HEK293 (cell line): ENCODE measurements around the gene KIAA0825.

ENCODE experiments used
- CTCF ChIA-PET: fragments of 350-600 bp; formaldehyde crosslinking; extraction: SDS; loops from one replicate; lab custom pipeline; 2021; ENCODE audit warnings: antibody characterized with exemption; lab: Yijun Ruan, JAX
- POLR2A ChIA-PET: fragments of 300-600 bp; formaldehyde crosslinking; extraction: SDS; loops from one replicate; lab custom pipeline; 2020; ENCODE audit warnings: antibody characterized with exemption, inconsistent platforms; lab: Yijun Ruan, JAX
- H3K27ac ChIP-seq: fragments of 200-500 bp; sonication (Bioruptor generic); 2 replicates; pipeline ENCODE4 v1.5.1; 2014; ENCODE audit warnings: low read depth, low read length, control low read depth, inconsistent platforms; ENCODE audit errors: extremely low read depth
- H3K36me3 ChIP-seq, 2 experiments: fragments of 200-500 bp in 1 of 2; sonication (Bioruptor generic) in 1 of 2; 1 replicate in 1 of 2; 2 replicates in 1 of 2; pipeline ENCODE4 v1.5.1; 2014 to 2017; ENCODE audit warnings: inconsistent platforms in 2 of 2, low read length in 2 of 2; ENCODE audit not compliant: control insufficient read depth in 2 of 2, insufficient read depth in 1 of 2
- H3K4me1 ChIP-seq: fragments of 200-500 bp; sonication (Bioruptor generic); 2 replicates; pipeline ENCODE4 v1.5.1; 2014; ENCODE audit warnings: mild to moderate bottlenecking, low read length, inconsistent platforms; ENCODE audit not compliant: control insufficient read depth, insufficient read depth
- H3K4me3 ChIP-seq: 2 replicates; pipeline ENCODE4 v1.5.1; 2011; ENCODE audit warnings: low read depth, mild to moderate bottlenecking, control low read depth, low read length, moderate library complexity
- H3K9me3 ChIP-seq: fragments of 200-500 bp; sonication (Bioruptor generic); 2 replicates; pipeline ENCODE4 v1.5.1; 2014; ENCODE audit warnings: low read depth, low read length, inconsistent platforms; ENCODE audit not compliant: control insufficient read depth, insufficient read depth
- GFI1B ChIP-seq: fragments of 450-650 bp; formaldehyde crosslinking; IDR thresholded peaks from 2 replicates; pipeline ENCODE4 v1.5.1; 2016; ENCODE audit warnings: missing biosample characterization, missing genetic modification characterization
- GLI4 ChIP-seq: fragments of 450-650 bp; formaldehyde crosslinking; IDR thresholded peaks from 2 replicates; pipeline ENCODE4 v1.5.1; 2016; ENCODE audit warnings: missing biosample characterization, missing genetic modification characterization
- HOXA7 ChIP-seq: sonication (generic); formaldehyde crosslinking; IDR thresholded peaks from 2 replicates; pipeline ENCODE4 v1.8.1; 2022; ENCODE audit warnings: missing genetic modification reagents, borderline replicate concordance
- KLF16 ChIP-seq: fragments of 450-650 bp; formaldehyde crosslinking; IDR thresholded peaks from 2 replicates; pipeline ENCODE4 v1.5.1; 2017; ENCODE audit warnings: missing biosample characterization, missing genetic modification characterization
- KLF17 ChIP-seq: fragments of 450-650 bp; formaldehyde crosslinking; IDR thresholded peaks from 2 replicates; pipeline ENCODE4 v1.5.1; 2016; ENCODE audit warnings: missing biosample characterization, missing genetic modification characterization
- MEIS1 ChIP-seq: sonication (generic); formaldehyde crosslinking; IDR thresholded peaks from 2 replicates; pipeline ENCODE4 v1.8.1; 2022; ENCODE audit warnings: missing genetic modification reagents, mild to moderate bottlenecking, borderline replicate concordance
- OSR2 ChIP-seq: fragments of 450-650 bp; formaldehyde crosslinking; IDR thresholded peaks from 2 replicates; pipeline ENCODE4 v1.5.1; 2016; ENCODE audit warnings: missing biosample characterization, missing genetic modification characterization
- TCF7L2 ChIP-seq: IDR thresholded peaks from 2 replicates; pipeline ENCODE4 v1.6.1; 2011; ENCODE audit warnings: low read depth, mild to moderate bottlenecking, inconsistent platforms, low read length, moderate library complexity, borderline replicate concordance
- ZBTB48 ChIP-seq: fragments of 450-650 bp; formaldehyde crosslinking; IDR thresholded peaks from 2 replicates; pipeline ENCODE4 v1.5.1; 2016; ENCODE audit warnings: missing biosample characterization, missing genetic modification characterization
- ZNF133 ChIP-seq: fragments of 450-650 bp; formaldehyde crosslinking; IDR thresholded peaks from 2 replicates; pipeline ENCODE4 v1.5.1; 2016; ENCODE audit warnings: missing biosample characterization, missing genetic modification characterization
- ZNF138 ChIP-seq: fragments of 450-650 bp; formaldehyde crosslinking; IDR thresholded peaks from 2 replicates; pipeline ENCODE4 v1.5.1; 2016; ENCODE audit warnings: missing biosample characterization, missing genetic modification characterization, borderline replicate concordance
- ZNF157 ChIP-seq: fragments of 450-650 bp; formaldehyde crosslinking; IDR thresholded peaks from 2 replicates; pipeline ENCODE4 v1.5.1; 2016; ENCODE audit warnings: missing biosample characterization, missing genetic modification characterization
- ZNF169 ChIP-seq: fragments of 450-650 bp; formaldehyde crosslinking; IDR thresholded peaks from 2 replicates; pipeline ENCODE4 v1.5.1; 2016; ENCODE audit warnings: missing biosample characterization, missing genetic modification characterization
- ZNF174 ChIP-seq: fragments of 450-650 bp; formaldehyde crosslinking; IDR thresholded peaks from 2 replicates; pipeline ENCODE4 v1.5.0; 2017; ENCODE audit warnings: missing biosample characterization, mild to moderate bottlenecking, missing genetic modification characterization
- ZNF23 ChIP-seq: fragments of 450-650 bp; formaldehyde crosslinking; IDR thresholded peaks from 2 replicates; pipeline ENCODE4 v1.5.1; 2016; ENCODE audit warnings: missing biosample characterization, missing genetic modification characterization, borderline replicate concordance
- ZNF248 ChIP-seq: fragments of 450-650 bp; formaldehyde crosslinking; IDR thresholded peaks from 2 replicates; pipeline ENCODE4 v1.5.1; 2017; ENCODE audit warnings: missing biosample characterization, missing genetic modification characterization
- ZNF26 ChIP-seq: fragments of 450-650 bp; formaldehyde crosslinking; IDR thresholded peaks from 2 replicates; pipeline ENCODE4 v1.5.1; 2016; ENCODE audit warnings: missing biosample characterization, missing genetic modification characterization
- ZNF324 ChIP-seq: fragments of 450-650 bp; formaldehyde crosslinking; IDR thresholded peaks from 2 replicates; pipeline ENCODE4 v1.5.1; 2016; ENCODE audit warnings: missing biosample characterization, missing genetic modification characterization
- ZNF354C ChIP-seq: fragments of 450-650 bp; formaldehyde crosslinking; IDR thresholded peaks from 2 replicates; pipeline ENCODE4 v1.5.1; 2016; ENCODE audit warnings: missing biosample characterization, missing genetic modification characterization, low read depth, borderline replicate concordance
- ZNF391 ChIP-seq: fragments of 450-650 bp; formaldehyde crosslinking; IDR thresholded peaks from 2 replicates; pipeline ENCODE4 v1.5.1; 2016; ENCODE audit warnings: low read depth, missing biosample characterization, missing genetic modification characterization, borderline replicate concordance
- ZNF416 ChIP-seq: fragments of 450-650 bp; formaldehyde crosslinking; IDR thresholded peaks from 2 replicates; pipeline ENCODE4 v1.5.1; 2016; ENCODE audit warnings: missing biosample characterization, missing genetic modification characterization
- ZNF544 ChIP-seq: fragments of 450-650 bp; formaldehyde crosslinking; IDR thresholded peaks from 2 replicates; pipeline ENCODE4 v1.5.0; 2017; ENCODE audit warnings: missing biosample characterization, missing genetic modification characterization
- ZNF549 ChIP-seq: fragments of 450-650 bp; IDR thresholded peaks from 2 replicates; pipeline ENCODE4 v1.5.1; 2018; ENCODE audit warnings: missing biosample characterization, missing genetic modification characterization, mild to moderate bottlenecking, inconsistent platforms, moderate library complexity
- ZNF596 ChIP-seq: fragments of 450-650 bp; IDR thresholded peaks from 2 replicates; pipeline ENCODE4 v1.5.0; 2018; ENCODE audit warnings: missing biosample characterization, mild to moderate bottlenecking, missing genetic modification characterization, moderate library complexity
- ZNF621 ChIP-seq: fragments of 450-650 bp; formaldehyde crosslinking; IDR thresholded peaks from 2 replicates; pipeline ENCODE4 v1.5.1; 2017; ENCODE audit warnings: missing biosample characterization, missing genetic modification characterization
- ZNF658 ChIP-seq: fragments of 450-650 bp; formaldehyde crosslinking; IDR thresholded peaks from 2 replicates; pipeline ENCODE4; 2016; ENCODE audit warnings: missing biosample characterization, missing genetic modification characterization
- ZNF747 ChIP-seq: fragments of 450-650 bp; formaldehyde crosslinking; IDR thresholded peaks from 2 replicates; pipeline ENCODE4 v1.5.1; 2016; ENCODE audit warnings: missing biosample characterization, missing genetic modification characterization
- ZNF76 ChIP-seq: fragments of 450-650 bp; formaldehyde crosslinking; IDR thresholded peaks from 2 replicates; pipeline ENCODE4; 2016; ENCODE audit warnings: low read depth, missing biosample characterization, missing genetic modification characterization, borderline replicate concordance
- ZNF768 ChIP-seq: fragments of 450-650 bp; formaldehyde crosslinking; IDR thresholded peaks from 2 replicates; pipeline ENCODE4 v1.5.1; 2018; ENCODE audit warnings: missing biosample characterization, mild to moderate bottlenecking, missing genetic modification characterization
- TF ChIP-seq, protein P1 (sequence below): fragments of 450-650 bp; formaldehyde crosslinking; IDR thresholded peaks from 2 replicates; pipeline ENCODE4 v1.5.1; 2016; ENCODE audit warnings: missing biosample characterization, missing genetic modification characterization

The KIAA0825 gene

GRCh38 chr5:94283093-94283492 lies 335.3 kb downstream of the KIAA0825 start:
- no peaks in the 10 kb centered on the region for H3K9me3 ChIP-seq
- TF ChIP-seq ZNF391 (tag by site-specific recombination) = no peak
- TF ChIP-seq ZNF324 (tag by site-specific recombination) = no peak
- TF ChIP-seq ZNF169 (tag by site-specific recombination) = no peak
- no peak for TF ChIP-seq ZNF596
- TF ChIP-seq ZNF549 = no peak
- TF ChIP-seq ZNF138 (tag by site-specific recombination) = no peak
- no peak for TF ChIP-seq ZNF768 (tag by site-specific recombination)
- TF ChIP-seq KLF16 = no peak
- no peak for TF ChIP-seq MEIS1 (CRISPR knock-in tag)
- TF ChIP-seq ZNF747 = no peak
- POLR2A ChIA-PET = no interaction called here
- H3K4me1 ChIP-seq = 0 out of 2 replicates have a peak, but pooled peaks cover 2% of the 10 kb centered on the region
- no peak overlapping the region for H3K4me3 ChIP-seq
- CTCF ChIA-PET = no interaction called here
- H3K27ac ChIP-seq = no peak overlapping the region
- H3K36me3 ChIP-seq = no peaks in the 10 kb centered on the region

- no peaks in the 10 kb centered on the region for H3K9me3 ChIP-seq
- no peak overlapping the region for H3K27ac ChIP-seq
- POLR2A ChIA-PET = no interaction called here
- CTCF ChIA-PET = no interaction called here
- H3K4me1 ChIP-seq = 0 out of 2 replicates have a peak, but pooled peaks cover 2% of the 10 kb centered on the region
- H3K36me3 ChIP-seq = no peaks in the 10 kb centered on the region
- no peak overlapping the region for H3K4me3 ChIP-seq
- no peak for TF ChIP-seq ZNF416 (tag by site-specific recombination)
- no peak for TF ChIP-seq ZNF76 (tag by site-specific recombination)
- TF ChIP-seq KLF17 = no peak
- no peak for TF ChIP-seq ZNF138 (tag by site-specific recombination)
- no peak for TF ChIP-seq HOXA7
- TF ChIP-seq ZNF621 = no peak
- TF ChIP-seq ZNF596 = no peak
- no peak for TF ChIP-seq ZNF157
- no peak for TF ChIP-seq TCF7L2
Measured at GRCh38 chr5:94281236-94281801, 337.1 kb downstream of the KIAA0825 start.

DNA sequence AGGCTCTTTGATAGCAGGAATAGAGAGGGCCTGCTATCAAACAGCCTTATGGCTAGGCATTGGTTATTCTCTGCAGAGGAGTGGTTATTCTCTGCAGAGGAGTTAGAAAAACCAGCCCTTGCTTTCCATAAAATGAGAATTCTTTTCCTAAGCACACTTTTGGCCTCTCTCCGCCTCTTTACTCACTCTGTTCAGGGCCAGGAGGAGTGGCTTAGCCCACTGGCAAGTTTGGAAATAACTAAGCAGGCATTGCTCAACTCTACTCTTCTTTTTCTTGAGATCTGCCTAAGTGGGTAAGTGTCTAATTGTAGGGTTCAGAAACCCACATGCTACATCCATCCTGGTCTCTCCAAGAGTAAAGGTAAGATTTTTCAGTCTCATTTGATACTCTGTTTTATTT lies 341.7 kb downstream of the KIAA0825 start:
- no peaks in the 10 kb centered on the region for H3K4me1 ChIP-seq
- no peaks in the 10 kb centered on the region for H3K36me3 ChIP-seq
- ChIA-PET POLR2A (no interaction called here), CTCF (no interaction called here)
- no peak overlapping the region for H3K4me3 ChIP-seq
- no peak for TF ChIP-seq ZNF544
- TF ChIP-seq ZNF248 (tag by site-specific recombination) = no peak
- TF ChIP-seq ZBTB48 (tag by site-specific recombination) = no peak
- no peak for TF ChIP-seq ZNF26 (tag by site-specific recombination)
- TF ChIP-seq GLI4 (tag by site-specific recombination) = no peak
- no peak for TF ChIP-seq HOXA7
- no peak for TF ChIP-seq OSR2 (tag by site-specific recombination)
- no peak for TF ChIP-seq ZNF354C
- TF ChIP-seq GFI1B (tag by site-specific recombination) = no peak
- no peak for TF ChIP-seq ZNF133 (tag by site-specific recombination)
- no peak for TF ChIP-seq ZNF174 (tag by site-specific recombination)
- TF ChIP-seq ZNF658 (tag by site-specific recombination) = no peak
- TF ChIP-seq ZNF23 (tag by site-specific recombination) = no peak
- TF ChIP-seq, protein P1, sequence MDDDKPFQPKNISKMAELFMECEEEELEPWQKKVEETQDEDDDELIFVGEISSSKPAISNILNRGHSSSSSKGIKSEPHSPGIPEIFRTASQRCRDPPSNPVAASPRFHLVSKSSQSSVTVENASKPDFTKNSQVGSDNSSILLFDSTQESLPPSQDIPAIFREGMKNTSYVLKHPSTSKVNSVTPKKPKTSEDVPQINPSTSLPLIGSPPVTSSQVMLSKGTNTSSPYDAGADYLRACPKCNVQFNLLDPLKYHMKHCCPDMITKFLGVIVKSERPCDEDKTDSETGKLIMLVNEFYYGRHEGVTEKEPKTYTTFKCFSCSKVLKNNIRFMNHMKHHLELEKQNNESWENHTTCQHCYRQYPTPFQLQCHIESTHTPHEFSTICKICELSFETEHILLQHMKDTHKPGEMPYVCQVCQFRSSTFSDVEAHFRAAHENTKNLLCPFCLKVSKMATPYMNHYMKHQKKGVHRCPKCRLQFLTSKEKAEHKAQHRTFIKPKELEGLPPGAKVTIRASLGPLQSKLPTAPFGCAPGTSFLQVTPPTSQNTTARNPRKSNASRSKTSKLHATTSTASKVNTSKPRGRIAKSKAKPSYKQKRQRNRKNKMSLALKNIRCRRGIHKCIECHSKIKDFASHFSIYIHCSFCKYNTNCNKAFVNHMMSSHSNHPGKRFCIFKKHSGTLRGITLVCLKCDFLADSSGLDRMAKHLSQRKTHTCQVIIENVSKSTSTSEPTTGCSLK (tag by site-specific recombination) = no peak
- H3K9me3 ChIP-seq = no peaks in the 10 kb centered on the region
- no peak overlapping the region for H3K27ac ChIP-seq
